GM23248 (cell line): ENCODE results near the gene IKZF1.

Experiments used
- EZH2 ChIP-seq: fragments of 200-600 bp; sonication (generic); IDR thresholded peaks from 2 replicates; pipeline ENCODE4 v1.6.1; 2018; ENCODE audit warnings: antibody characterized with exemption, mild to moderate bottlenecking; ENCODE audit not compliant: insufficient read depth, poor library complexity, severe bottlenecking
- EZH2phosphoT487 ChIP-seq: fragments of 200-600 bp; sonication (generic); IDR thresholded peaks from 2 replicates; pipeline ENCODE4 v1.6.1; 2018; ENCODE audit warnings: antibody characterized with exemption, moderate library complexity, mild to moderate bottlenecking, low read depth; ENCODE audit not compliant: insufficient read depth

DNA sequence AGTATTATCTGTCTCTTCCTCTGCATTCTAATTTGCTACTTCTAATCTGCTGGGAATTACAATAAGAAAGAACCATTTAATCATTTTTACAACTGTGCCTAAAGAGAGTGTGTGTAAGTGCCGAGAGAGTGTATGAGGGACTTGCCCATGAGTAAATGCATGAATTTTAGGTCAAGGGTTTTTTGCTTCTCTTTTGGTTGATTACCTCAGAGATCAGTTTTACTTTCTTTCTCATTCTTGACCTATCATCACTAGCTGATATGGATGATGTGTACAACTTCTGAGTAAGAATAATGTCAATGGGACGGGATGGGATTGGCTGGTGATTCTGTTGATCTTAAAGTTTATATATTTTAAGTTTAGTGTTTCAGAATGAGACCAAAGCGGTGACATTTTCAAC, 47.8 kb downstream of the IKZF1 start:
- no peak for TF ChIP-seq EZH2
- TF ChIP-seq EZH2phosphoT487, result no peak
